PC-9 (cell line): ENCODE measurements around the gene MYPN.

Experiments used
- CTCF ChIP-seq: fragments of 200-600 bp; sonication (generic); conservative IDR thresholded peaks from 2 replicates; pipeline ENCODE4 v1.6.1; 2017; ENCODE audit warnings: mixed run types, antibody characterized with exemption, mild to moderate bottlenecking, moderate library complexity
- EZH2 ChIP-seq: fragments of 200-600 bp; sonication (generic); IDR thresholded peaks from 2 replicates; pipeline ENCODE4 v1.8.0; 2017; ENCODE audit warnings: antibody characterized with exemption, low read depth

DNA sequence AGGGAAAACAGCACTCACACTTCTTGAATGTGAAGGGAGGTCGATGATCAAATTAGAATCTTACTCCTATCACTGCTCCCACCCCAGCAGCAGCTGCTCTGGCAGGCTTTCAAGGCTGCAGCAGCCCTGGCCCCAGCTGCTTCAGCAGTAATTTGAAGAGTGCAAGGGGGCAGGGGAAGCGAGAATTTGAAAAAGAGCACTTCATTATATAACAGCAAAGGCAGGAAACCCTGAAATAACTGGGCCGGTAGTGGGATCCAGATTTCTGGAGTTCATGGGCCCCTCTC is 44.9 kb downstream of the MYPN start:
- TF ChIP-seq CTCF: no peak
- TF ChIP-seq EZH2: no peak
